ENCODE results near the gene IGFBP1. TPM values are rescaled to one million over a fixed set of nuclear protein-coding genes. Genes with fewer than 3 reads are reported as not detected.

Gene IGFBP1
- total RNA-seq, 3 donors from 2014 or later (not counting 1 experiment from before 2014, with no cell fraction given), result not detected

DNA sequence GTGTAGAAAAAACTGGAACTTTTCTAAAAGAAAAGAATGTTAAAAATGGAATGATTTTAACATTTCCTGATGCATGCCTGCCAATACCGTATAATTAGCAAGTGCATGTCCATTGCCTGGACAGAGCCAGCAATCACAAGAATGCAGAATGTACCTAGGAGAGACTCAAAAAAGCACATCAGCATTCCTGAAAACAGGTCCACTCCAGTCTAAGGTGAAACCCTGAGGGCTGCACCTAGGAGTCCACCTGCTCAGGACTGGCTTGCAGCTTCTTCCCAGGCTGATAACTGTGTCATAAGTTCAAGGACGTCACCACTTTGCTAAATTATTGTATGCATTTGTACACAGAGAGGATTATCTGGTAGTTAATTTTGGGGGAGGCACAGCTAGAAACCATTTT, 20.8 kb upstream of the IGFBP1 start:
- DNase-seq (no peak), ATAC-seq (no peak)
- Mint-ChIP-seq H3K9me3 (no peaks in the 10 kb centered on the region), H3K36me3 (no peaks in the 10 kb centered on the region), H3K4me3 (no peak overlapping the region), H3K27ac (no peak overlapping the region), H3K4me1 (no peaks in the 10 kb centered on the region), H3K27me3 (ENCODE audit: low read depth in 2 of 2) (peaks cover 0 to 13% of the 10 kb centered on the region in 2 donors)
- TF ChIP-seq, protein P1, sequence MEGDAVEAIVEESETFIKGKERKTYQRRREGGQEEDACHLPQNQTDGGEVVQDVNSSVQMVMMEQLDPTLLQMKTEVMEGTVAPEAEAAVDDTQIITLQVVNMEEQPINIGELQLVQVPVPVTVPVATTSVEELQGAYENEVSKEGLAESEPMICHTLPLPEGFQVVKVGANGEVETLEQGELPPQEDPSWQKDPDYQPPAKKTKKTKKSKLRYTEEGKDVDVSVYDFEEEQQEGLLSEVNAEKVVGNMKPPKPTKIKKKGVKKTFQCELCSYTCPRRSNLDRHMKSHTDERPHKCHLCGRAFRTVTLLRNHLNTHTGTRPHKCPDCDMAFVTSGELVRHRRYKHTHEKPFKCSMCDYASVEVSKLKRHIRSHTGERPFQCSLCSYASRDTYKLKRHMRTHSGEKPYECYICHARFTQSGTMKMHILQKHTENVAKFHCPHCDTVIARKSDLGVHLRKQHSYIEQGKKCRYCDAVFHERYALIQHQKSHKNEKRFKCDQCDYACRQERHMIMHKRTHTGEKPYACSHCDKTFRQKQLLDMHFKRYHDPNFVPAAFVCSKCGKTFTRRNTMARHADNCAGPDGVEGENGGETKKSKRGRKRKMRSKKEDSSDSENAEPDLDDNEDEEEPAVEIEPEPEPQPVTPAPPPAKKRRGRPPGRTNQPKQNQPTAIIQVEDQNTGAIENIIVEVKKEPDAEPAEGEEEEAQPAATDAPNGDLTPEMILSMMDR (IDR thresholded peaks at IDR 0.05), result no peak
- Histone ChIP-seq H3K27ac (ENCODE audit: low read length) (no peak overlapping the region), H3K9me3 (ENCODE audit: control insufficient read depth, insufficient read depth, low read length) (no peaks in the 10 kb centered on the region), H3K4me1 (ENCODE audit: control insufficient read depth, insufficient read depth, low read length) (no peaks in the 10 kb centered on the region), H3K36me3 (ENCODE audit: control insufficient read depth, insufficient read depth, low read length) (no peaks in the 10 kb centered on the region), H3K27me3 (ENCODE audit: control insufficient read depth, insufficient read depth, low read length) (no peaks in the 10 kb centered on the region), H3K4me3 (ENCODE audit: low read length) (no peak overlapping the region)
- intact Hi-C loops (cut with micrococcal nuclease), result no loop called here
- 80% methylated on average over 2 of the region's 2 CpGs for WGBS (ENCODE audit: insufficient coverage)

DNA sequence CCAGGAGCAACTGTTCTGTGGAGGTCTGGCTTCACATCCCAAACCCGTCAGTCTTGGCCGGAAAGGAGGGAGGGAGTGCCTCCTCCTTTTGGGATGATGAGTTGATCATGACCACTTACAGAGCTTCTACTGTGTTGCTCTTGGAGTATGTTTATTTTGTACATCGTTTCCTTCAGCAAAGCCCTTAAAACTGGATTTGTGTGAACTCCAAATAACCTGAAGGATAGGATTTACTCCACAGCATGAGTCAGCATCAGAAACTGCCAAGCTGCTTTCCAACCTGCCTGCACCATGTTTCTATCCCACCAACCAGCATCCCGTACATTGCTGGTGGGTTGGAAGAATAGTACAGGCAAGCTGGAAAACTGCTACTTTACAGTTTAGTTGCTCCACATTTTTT, 18.9 kb upstream of the IGFBP1 start:
- no peaks in the 10 kb centered on the region for H3K4me1 Mint-ChIP-seq
- TF ChIP-seq, protein P1 (IDR thresholded peaks at IDR 0.05), result no peak
- no peak for ATAC-seq

DNA sequence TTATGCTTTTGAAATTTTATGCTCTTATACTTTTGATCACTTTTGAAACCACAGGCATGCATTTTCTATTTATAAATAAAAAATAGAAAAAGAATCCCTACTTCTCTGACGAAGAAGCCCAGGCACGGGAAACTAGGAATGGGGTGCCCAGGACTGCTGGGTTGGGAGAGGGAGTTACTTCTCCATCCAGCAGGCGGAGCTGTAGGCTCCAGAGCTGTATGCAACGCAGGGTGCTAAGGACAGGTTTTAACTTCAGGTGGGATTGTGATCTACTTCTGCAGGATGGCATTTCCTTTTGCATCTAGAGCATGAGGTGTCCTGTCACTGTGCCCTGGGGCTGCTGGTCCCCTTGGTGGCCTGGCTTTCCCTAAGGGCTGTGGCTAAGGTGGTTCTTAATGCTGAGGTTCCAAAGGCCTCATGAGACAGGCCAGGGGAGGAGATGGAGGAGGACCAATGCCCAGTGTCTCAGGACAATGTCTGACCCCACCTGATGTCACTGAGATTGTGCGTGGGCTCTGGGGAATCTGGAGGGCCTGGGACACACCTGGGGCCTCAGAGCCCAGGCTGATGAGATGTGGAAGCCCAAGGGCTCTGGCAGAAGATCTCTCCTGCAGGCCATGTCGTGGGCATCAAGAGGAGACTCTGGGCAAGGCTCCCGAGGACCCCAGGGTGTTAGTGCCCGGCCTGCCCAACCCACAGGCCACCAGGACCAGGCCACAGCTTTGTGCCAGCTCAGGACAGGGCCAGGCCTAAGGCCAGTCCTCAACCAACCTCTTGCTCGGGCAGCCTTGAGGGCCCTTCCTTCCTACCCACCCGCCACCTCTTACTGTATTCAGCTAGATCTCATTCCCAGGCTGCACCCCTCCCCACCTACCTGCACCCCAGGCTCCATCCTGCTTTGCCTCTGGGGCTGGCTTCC, 15.9 kb upstream of the IGFBP1 start:
- no peaks in the 10 kb centered on the region for H3K36me3 ChIP-seq (ENCODE audit: control insufficient read depth, insufficient read depth, low read length)
- Mint-ChIP-seq H3K36me3 (no peaks in the 10 kb centered on the region), H3K27ac (no peak overlapping the region), H3K4me1 (no peaks in the 10 kb centered on the region), H3K4me3 (no peak overlapping the region), H3K27me3 (ENCODE audit: low read depth in 2 of 2) (peaks cover 0 to 6% of the 10 kb centered on the region in 2 donors), H3K9me3 (no peaks in the 10 kb centered on the region)
- intact Hi-C loops (cut with micrococcal nuclease), result no loop called here
- H3K27me3 ChIP-seq (ENCODE audit: control insufficient read depth, insufficient read depth, low read length), result no peaks in the 10 kb centered on the region
- DNase-seq, result no peak
- TF ChIP-seq, protein P1 (IDR thresholded peaks at IDR 0.05), result no peak
- WGBS (ENCODE audit: insufficient coverage), result 76% methylated on average over 10 of the region's 10 CpGs
- no peaks in the 10 kb centered on the region for H3K4me1 ChIP-seq (ENCODE audit: control insufficient read depth, insufficient read depth, low read length)
- H3K27ac ChIP-seq (ENCODE audit: low read length), result no peak overlapping the region
- no peak for ATAC-seq
- H3K4me3 ChIP-seq (ENCODE audit: low read length), result no peak overlapping the region
- no peaks in the 10 kb centered on the region for H3K9me3 ChIP-seq (ENCODE audit: control insufficient read depth, insufficient read depth, low read length)

More for the DNA sequence above, 18.9 kb upstream of the IGFBP1 start:
- Mint-ChIP-seq H3K36me3 (no peaks in the 10 kb centered on the region), H3K27ac (no peak overlapping the region), H3K4me3 (no peak overlapping the region), H3K27me3 (ENCODE audit: low read depth in 2 of 2) (peaks cover 0 to 6% of the 10 kb centered on the region in 2 donors), H3K9me3 (no peaks in the 10 kb centered on the region)
- DNase-seq, result no peak
- Histone ChIP-seq H3K27ac (ENCODE audit: low read length) (no peak overlapping the region), H3K27me3 (ENCODE audit: control insufficient read depth, insufficient read depth, low read length) (no peaks in the 10 kb centered on the region), H3K4me1 (ENCODE audit: control insufficient read depth, insufficient read depth, low read length) (no peaks in the 10 kb centered on the region), H3K9me3 (ENCODE audit: control insufficient read depth, insufficient read depth, low read length) (no peaks in the 10 kb centered on the region), H3K4me3 (ENCODE audit: low read length) (no peak overlapping the region), H3K36me3 (ENCODE audit: control insufficient read depth, insufficient read depth, low read length) (no peaks in the 10 kb centered on the region)
- intact Hi-C loops (cut with micrococcal nuclease), result no loop called here
- 78% methylated on average over 4 of the region's 4 CpGs for WGBS (ENCODE audit: insufficient coverage)

Measured in natural killer cell (primary cell).